ENCODE results near the gene DENND4B.

Gene DENND4B

DNA sequence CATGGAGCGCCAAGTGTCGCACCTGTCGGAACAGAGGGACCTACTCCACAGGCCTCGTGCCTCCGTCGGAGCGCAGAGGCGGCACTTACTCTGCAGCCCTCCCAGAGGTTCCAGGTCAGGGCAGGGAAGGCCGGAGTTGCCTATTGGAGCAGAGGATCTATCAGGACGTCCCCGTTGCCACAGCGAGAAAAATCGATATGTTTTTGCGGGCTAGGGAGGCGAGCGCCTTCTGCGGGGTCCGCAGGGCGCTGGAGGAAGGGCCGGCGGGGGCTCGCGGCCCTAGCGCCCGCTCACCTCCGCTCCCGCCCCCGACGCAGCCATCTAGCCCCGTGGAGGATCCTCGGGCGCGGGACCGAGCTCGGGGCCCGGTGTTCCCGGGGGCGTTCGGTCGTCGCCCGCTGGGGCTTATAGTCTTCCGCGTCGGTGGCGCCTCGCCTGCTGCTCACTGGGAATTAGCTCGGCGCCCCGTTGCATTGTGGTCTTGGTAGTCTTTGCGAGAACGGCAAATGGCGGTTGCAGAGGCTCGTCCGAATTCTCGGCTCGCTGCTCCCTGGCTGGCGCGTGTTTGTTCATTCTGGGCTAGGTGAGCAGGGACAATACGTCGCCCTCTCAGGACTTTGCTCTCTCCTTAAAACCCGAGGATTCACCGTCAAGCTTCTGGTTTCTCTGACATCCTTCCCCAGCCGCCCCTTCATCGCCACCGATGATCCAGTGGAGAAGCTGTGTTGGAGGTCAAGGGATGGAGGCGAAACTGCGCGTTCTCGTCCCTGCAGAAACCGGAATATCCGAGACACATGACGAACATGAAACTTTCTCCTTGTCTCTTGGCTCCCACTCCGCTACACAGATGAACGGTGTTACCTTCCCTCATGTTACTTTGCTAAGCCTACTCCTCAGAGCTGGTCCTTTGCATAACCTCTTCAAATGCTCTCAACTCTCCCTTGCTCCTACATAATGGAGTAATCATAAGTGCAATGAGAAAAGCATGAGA lies 31.0 kb upstream of the DENND4B start, which contains the start of gene JTB:
TSS of gene JTB (minus strand) at position 425 of the 991 bp plus-strand sequence. CDS start at position 3, 422 bp downstream.
- TF ChIP-seq, protein P1, sequence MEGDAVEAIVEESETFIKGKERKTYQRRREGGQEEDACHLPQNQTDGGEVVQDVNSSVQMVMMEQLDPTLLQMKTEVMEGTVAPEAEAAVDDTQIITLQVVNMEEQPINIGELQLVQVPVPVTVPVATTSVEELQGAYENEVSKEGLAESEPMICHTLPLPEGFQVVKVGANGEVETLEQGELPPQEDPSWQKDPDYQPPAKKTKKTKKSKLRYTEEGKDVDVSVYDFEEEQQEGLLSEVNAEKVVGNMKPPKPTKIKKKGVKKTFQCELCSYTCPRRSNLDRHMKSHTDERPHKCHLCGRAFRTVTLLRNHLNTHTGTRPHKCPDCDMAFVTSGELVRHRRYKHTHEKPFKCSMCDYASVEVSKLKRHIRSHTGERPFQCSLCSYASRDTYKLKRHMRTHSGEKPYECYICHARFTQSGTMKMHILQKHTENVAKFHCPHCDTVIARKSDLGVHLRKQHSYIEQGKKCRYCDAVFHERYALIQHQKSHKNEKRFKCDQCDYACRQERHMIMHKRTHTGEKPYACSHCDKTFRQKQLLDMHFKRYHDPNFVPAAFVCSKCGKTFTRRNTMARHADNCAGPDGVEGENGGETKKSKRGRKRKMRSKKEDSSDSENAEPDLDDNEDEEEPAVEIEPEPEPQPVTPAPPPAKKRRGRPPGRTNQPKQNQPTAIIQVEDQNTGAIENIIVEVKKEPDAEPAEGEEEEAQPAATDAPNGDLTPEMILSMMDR (IDR thresholded peaks at IDR 0.05): no peak
- DNase-seq (ENCODE audit: low spot score): peak; percentile 89
- Histone ChIP-seq H3K4me3 (peak within 1 kb of the TSS; percentile 91), H3K27ac (peak within 1 kb of the TSS; percentile 95 to 97)

DNA sequence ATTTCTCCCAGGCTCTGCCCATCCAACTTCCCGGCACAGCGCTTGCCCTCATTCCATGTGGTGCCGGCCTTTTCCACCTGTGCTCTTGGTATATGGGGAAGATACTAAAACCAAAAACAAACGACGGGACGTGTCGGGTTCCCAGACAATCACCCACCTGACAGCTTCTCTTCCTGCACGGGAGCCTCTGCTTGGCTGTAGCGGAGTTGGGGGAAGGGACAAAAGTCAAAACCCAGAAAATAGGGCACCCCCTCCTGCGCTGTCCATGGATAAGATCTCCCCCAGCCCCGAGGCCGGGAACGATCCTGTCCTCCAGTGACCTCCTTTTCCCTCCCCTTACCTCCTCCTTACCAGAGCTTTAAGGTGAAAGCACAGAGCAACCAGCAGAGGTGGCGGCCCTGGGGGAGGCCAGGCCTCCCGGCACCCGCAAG lies 30.3 kb upstream of the DENND4B start:
- no peak for DNase-seq (ENCODE audit: low spot score)
- H3K27ac ChIP-seq: peak overlapping the region; percentile 95 to 97
- H3K4me3 ChIP-seq: peak overlapping the region; percentile 91
- TF ChIP-seq, protein P1 (IDR thresholded peaks at IDR 0.05): no peak

DNA sequence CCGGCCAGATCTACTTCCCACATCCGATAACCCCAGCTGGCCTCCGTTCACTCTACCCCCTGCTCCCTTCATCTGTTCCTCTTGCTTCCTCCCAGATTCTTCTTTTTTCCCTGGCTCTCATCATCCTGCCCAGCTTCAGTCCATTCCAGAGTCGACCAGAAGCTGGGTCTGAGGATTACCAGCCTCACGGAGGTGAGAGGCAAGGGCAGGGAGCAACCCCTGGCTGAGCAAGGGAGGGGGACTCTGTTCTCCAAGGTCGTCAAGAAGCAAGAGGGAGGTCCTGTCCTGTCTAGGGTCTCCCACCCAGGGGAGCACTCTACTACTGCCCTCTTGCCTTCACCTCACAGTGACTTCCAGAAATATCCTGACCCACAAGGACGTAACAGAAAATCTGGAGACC lies 27.0 kb upstream of the DENND4B start:
- TF ChIP-seq, protein P1 (IDR thresholded peaks at IDR 0.05): no peak
- Histone ChIP-seq H3K4me3 (no peak overlapping the region), H3K27ac (no peak overlapping the region)
- DNase-seq (ENCODE audit: low spot score): no peak

DNA sequence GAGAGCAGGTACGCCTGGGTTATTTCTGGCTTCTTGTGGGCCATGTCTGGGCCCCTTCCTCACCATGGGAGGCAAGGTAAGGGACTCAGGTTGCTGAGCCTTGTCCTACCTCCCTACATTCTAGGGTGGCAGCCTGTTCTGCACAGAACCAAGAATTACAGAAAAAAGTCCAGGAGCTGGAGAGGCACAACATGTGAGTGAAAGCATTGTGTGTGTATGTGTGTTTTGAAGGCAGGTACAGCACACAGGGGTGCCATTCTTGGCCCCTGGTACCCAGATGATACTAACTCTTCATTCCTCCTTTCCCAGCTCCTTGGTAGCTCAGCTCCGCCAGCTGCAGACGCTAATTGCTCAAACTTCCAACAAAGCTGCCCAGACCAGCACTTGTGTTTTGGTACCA lies 26.6 kb upstream of the DENND4B start:
- Histone ChIP-seq H3K4me3 (no peak overlapping the region), H3K27ac (no peak overlapping the region)
- no peak for DNase-seq (ENCODE audit: low spot score)
- TF ChIP-seq, protein P1 (IDR thresholded peaks at IDR 0.05): no peak

DNA sequence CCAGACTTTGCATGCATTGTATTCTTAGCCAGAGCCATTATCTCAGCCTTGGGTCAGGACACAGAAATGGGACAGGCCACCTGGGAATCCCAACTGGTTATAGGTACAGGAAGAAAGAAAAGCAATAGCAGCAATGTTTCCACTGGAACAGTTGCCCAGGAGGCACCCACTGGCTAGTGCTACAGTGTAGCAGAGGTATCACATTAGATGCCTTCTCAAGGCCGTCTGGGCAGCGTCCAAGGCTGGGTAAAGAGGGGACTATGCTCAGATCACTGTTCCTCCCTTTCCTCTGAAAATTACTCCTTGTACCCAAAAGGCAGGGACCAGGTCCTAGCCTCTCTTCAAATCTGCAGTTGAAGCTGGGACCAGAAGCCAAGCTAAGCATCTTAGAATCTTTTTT lies 23.8 kb upstream of the DENND4B start:
- no peak overlapping the region for H3K4me3 ChIP-seq
- TF ChIP-seq, protein P1 (IDR thresholded peaks at IDR 0.05): no peak
- no peak overlapping the region for H3K27ac ChIP-seq
- DNase-seq (ENCODE audit: low spot score): no peak

DNA sequence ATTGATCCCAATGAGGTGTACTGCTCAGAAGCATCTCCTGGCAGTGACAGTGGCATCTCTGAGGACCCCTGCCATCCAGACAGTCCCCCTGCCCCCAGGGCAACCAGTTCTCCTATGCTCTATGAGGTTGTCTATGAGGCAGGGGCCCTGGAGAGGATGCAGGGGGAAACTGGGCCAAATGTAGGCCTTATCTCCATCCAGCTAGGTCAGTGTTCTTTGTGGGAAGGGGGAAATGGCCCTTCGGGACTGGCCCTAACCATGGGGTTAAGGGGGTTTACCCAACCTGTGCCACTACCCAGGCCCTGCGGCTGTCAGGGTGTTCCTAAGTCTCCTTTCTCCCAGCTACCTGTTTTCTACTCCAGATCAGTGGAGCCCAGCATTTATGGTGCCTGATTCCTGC lies 22.5 kb upstream of the DENND4B start:
- no peak for DNase-seq (ENCODE audit: low spot score)
- no peak overlapping the region for H3K27ac ChIP-seq
- TF ChIP-seq, protein P1 (IDR thresholded peaks at IDR 0.05): no peak

More for the DNA sequence above, 22.5 kb upstream of the DENND4B start:
- H3K4me3 ChIP-seq: peak overlapping the region; percentile 76
